Activated CD4-positive, alpha-beta T cell treated with anti-CD3 and anti-CD28 coated beads, Interleukin-2, amount 50 U/mL, for 48 hours (primary cell): ENCODE measurements around the gene TCIRG1.

Experiments
- DNase-seq, 2 experiments: peaks; one replicate each; pipeline ENCODE4 v3.0.0-alpha.2; 2020

The TCIRG1 gene

GRCh38 chr11:68052137-68052873, 13.5 kb downstream of the TCIRG1 start:
- DNase-seq, result no peak

DNA sequence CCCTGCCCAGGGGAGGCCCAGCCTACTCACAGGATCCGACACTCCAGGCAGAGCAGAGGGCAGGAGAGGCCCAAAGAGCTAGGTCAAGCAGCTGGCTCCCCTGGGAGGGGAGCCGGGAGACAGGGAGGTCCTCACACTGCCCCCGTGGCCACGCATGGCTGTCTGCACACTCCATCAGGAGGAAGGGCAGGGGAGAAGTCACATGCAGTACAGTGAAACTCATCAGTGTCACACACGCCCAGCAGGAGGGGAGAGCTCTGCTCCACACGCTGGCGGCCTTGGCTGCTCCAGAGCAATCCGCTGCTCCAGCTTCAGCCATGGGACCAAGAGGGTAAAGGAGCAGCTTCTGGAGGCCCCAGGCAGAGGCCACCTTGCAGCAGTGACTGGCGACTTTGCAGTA, 14.3 kb downstream of the TCIRG1 start:
- DNase-seq, result no peak

- DNase-seq, result no peak
Observed at GRCh38 chr11:68053981-68054812, 15.4 kb downstream of the TCIRG1 start.

DNA sequence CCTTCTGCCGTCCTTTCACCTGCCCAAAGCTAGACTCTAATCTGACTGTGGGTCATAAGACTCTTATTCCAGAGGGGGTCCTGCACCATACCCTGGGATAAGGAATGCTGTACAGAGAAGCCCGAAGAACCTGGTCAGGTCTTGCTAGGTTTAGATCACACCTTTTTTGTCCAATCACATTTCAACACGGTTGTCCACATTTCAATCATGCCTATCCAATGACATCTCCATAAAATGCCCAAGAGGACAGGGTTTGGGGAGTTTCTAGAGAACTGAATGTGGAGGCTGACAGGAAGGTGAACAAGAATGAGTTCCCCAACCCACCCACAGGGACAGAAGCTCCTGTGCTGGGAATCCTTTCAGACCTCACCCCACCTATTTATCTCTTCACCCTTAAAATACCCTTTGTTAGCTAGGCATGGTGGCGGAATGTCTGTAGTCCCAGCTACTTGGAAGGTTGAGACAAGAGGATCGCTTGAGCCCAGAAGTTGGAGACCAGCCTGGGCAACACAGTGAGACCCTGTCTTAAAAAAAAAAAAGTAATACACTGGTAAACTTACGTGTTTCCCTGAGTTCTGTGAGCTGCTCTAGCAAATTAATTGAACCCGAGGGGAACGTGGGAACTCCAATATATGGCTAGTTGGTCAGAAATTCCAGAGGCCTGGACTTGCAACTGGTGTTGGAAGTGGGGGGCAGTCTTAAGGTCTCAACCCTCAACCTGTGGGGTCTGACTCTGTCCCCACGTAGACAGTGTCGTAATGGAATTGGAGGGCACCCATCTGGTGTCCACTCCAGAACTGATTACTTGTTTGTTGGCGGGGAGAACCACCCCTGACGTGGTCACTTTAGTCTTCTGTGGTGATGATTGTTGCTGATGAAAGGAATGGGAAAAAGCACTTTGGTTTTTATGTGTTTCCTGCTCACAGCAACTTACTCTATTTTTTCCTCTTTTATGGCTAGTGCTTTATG, 17.8 kb downstream of the TCIRG1 start:
- DNase-seq, result no peak

GRCh38 chr11:68057807-68058206, 19.0 kb downstream of the TCIRG1 start:
- DNase-seq, result no peak

DNA sequence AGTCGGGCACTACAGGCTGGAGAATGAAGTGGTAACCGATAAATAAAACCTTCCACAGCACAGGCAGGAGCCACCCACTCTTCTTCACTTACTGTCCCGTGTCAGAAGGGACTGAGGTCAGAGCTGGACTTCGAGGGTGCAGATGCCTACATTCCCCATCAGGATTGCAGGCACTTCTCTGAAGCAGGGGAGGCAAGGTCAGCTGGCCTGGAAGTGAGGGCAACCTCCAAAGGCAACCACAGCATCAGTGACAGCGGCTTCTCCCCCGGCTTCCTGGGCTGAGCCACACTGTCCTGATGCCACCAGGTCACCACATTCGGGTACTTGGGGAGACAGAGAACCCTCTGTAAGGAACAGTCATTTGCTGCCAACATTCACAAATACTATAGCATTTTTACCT, 22.7 kb downstream of the TCIRG1 start:
- no peak for DNase-seq

GRCh38 chr11:68064926-68065325, 26.1 kb downstream of the TCIRG1 start:
- no peak for DNase-seq

DNA sequence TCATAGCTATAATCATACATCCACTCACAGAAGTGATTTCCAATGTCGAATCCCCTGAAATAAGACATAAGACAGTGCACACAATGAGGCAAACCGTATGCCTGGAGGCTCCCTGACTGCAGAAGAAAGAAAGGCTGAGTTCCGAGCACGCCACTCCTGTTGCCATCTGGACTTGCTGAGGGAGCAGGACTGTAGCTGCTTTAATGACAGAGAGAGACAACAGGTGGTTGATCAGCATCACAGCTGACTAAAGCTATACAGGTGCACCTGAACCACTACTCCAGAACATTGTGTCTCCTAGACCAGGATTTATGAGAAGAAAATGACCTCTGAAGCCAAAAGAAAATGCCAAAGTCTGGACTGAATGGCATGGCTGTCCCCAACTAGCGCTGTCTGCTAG, 27.0 kb downstream of the TCIRG1 start:
- no peak for DNase-seq

DNA sequence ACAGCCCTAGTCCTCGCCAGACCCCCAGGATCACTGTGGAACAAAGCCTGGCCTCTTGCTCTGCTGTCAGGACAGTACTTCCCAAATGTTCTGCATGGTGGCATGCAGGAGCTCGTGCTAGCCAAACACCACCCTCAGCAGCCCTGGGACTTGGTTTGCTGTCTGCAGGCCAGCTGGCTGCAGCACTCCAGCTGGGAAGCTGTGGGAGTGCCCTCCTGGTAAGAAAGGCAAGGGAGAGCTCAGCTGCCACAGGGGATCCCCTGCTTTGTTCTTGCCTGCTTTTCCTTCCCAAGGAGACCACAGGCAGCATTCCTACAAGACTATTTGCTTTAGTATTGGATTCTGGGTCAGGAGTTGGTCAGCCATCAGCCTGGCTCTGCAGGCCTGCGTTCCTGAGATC, 27.9 kb downstream of the TCIRG1 start:
- no peak for DNase-seq

- DNase-seq, result no peak
Observed at GRCh38 chr11:68067991-68068390, 29.2 kb downstream of the TCIRG1 start.

DNA sequence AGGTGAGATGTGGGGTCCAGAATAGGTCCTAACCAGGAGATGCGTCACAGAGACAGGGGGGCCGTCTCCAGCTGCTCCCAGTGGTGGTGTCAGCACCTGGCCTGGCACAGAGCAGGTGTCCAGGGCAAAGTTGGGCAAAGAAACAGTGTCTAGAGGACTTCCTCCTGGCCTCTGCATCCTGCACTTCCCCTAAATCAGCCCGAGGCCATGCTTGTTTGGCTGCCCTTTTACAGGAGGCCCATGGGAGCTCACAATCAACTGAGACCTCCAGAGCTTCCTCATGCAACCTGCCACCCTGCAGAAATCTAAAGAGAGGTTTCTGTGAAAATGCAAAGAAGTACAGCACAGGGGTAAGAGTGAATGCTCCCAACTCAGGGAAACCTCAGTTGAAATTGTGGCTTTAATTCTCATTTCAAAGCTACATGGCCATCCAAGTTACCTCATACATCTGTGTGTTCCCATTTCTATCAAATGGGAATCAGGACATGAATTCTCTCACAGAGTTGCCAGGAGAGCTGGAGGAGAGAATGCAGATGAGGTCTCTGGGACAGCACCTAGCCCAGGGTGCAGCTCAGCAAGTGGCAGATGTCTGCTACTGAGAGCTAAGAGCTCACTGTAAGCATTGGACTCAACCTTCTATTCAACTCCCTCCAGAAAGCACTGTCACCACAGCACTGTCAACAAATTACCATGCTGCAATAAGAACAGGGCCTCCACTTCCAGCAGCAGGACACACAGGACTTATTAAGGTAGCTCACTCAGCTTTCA, 32.6 kb downstream of the TCIRG1 start:
- DNase-seq, result no peak

- DNase-seq, result no peak
Observed at GRCh38 chr11:68074584-68075352, 35.9 kb downstream of the TCIRG1 start.

DNA sequence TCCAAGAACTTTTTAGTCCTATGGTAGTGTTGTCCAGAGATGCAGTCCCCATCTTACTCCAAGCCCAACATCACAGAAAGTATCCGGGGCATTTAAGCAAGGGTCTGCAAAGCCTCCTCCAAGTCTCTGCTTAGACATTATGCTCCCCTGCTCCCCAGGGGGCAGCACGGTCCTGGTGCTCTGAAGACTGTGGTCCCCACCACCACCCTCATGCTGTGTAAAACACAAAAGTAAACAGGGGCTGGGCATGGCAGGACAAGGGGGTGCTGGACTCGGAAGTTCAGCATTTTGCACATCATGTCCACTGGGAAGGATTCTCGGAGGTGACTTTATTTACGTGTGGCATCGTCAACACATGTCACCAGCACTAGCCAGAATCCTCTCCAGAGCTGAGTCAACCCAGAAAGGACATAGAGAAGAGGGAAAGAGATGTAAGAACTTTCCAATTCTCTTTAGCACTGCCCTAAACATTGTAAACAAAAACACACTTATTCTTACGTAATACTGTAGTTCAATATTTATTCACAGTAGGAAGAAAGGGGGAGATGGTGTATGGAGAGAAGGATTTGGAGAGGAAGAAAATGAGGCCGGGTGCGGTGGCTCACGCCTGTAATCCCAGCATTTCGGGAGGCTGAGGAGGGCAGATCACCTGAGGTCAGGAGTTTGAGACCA, 37.7 kb downstream of the TCIRG1 start:
- no peak for DNase-seq

DNA sequence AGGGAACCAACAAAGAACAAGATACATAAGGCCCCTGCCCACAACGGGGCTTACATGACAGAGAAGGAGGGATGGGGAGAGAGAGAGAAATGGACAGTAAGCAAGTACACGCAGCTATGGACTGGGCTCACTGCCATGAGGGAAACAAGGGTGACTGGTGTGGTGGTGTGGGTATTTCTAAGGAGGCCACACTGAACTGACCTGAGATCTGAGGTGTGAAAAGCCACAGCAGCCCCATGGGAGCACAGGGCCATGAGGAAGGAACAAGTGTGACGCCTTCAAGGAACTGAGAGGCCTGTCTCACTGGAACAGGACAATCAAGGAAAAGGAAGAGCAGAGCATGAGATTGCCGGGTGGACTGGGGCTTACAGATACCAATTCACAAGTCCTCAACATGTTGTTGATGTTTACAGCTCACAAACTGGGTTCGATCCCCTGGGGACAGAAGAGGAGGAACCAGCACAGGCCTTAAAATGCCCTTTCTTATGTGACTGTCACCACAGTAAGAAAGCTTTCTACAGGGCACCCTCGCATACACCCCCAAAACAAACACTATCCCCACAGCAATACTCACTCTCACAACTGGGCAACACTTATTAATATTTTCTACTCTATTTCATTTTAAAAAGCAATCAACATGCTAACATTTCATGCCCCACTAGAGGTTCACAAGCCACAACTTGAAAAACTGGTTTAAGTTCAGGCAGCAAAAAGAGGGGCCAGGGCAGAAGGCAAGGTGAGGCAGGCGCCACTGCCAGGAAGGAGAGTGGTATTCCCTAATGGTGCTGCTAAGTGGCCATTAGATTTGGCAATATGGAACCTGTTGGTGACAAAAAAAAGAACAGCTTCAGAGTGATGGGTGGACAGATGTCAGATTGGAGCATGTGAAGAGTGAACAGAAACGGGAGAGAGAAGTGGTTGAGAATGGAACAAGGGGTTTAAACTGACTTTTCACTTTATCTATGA, 39.1 kb downstream of the TCIRG1 start:
- DNase-seq, result no peak

GRCh38 chr11:68080860-68081259, 42.0 kb downstream of the TCIRG1 start:
- DNase-seq, result no peak

DNA sequence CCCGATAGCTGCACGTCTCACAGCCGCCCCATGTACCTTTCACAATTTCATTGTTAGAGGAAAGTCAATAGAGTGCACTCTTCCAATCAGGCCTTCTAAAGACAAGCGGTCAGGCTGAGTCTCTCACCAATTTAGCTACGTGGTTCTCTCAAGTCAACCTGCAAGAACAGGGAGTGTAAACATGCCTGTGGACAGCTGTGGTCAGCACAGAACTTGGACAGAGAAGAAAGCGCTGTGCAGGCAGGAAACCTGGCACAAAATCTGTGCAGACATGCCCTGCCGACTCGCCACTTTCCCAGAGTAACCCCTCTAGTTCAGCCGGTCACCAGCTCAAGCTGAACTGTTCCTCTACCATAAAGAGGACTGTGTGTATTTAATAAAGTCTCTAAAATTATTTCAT, 42.9 kb downstream of the TCIRG1 start:
- DNase-seq, result no peak

DNA sequence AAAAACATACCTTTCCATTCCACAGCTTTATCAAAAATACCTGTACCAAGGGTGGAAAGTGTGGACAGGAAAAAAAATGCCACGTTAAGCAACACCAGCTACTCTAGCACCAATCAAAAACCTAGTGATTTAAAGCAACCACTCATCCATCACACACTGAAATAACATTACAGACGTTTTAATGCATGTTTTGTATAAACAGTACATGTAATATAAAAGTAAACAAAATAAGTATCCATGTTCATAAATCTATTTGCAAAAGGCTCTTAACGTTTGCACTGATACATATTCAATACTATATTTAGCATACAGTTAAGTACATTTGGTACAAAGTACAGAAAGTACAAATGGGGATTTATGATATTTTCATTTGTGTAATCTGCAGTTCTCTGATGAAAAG, 43.7 kb downstream of the TCIRG1 start:
- no peak for DNase-seq

DNA sequence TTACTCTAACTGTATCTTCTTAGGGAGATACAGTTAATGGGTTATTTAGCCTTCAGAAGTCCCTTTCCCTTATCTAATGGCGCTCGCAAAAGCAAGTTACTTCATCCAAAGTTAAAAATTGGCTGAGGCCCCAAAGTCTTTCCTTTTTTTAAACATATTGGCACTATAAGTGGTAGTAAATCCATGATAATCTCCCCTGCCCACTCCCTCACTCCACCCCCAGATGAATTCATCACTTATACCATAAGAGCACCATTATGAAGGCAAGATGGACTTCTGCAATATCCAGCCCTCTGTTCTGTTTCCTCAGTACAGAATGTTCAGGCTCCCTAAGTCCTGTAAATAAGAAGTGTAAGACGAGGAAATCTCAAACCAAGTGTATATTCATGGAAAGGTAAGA, 44.7 kb downstream of the TCIRG1 start:
- no peak for DNase-seq

- no peak for DNase-seq
Observed at GRCh38 chr11:68089679-68090078, 50.9 kb downstream of the TCIRG1 start.

DNA sequence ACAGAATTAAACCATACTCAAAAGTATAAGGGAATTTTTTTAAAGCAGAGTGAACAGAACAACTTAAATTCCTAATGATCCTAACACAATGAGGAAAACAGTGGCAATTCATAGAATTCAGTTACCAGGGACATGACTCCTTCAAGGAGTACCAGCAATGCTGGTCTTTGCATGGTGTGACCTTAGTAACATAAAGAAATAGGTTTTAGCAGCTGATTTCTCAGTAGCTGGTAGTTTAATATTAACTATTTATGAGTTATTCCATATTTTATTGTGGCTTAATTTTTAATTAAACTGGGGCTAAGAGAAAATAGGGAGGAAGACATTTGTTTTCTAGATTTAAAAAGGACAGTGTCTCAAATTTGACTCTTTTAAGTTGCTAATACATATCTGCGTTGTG, 51.5 kb downstream of the TCIRG1 start:
- DNase-seq, result no peak
